HG03108 (cell line): Measurements from ENCODE around the gene NCAM1.

Experiments
- ATAC-seq: cut with Tn5 transposase; IDR thresholded peaks from one replicate; pipeline ENCODE4 v1.9.1; 2021; ENCODE audit warnings: moderate library complexity; ENCODE audit not compliant: unreplicated experiment

Gene NCAM1

DNA sequence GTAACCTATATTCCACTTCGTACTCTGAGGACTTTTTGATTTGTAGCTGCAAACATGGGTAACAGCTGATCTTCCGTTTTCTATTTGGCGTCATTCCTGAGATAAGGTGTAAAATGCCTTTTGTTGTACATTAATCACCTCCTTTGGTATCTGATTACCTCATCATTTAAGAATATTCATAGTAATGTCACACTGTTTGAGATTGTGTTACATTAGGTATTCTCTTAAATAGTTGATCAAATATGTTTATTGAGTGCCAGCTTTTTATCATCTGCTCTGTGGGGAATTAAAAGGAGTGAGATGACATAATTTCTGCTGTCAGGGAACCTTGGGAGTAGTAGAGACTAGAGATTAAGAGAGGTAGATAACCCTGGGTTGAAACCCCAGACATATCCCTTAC lies 5.9 kb downstream of the NCAM1 start:
- no peak for ATAC-seq

DNA sequence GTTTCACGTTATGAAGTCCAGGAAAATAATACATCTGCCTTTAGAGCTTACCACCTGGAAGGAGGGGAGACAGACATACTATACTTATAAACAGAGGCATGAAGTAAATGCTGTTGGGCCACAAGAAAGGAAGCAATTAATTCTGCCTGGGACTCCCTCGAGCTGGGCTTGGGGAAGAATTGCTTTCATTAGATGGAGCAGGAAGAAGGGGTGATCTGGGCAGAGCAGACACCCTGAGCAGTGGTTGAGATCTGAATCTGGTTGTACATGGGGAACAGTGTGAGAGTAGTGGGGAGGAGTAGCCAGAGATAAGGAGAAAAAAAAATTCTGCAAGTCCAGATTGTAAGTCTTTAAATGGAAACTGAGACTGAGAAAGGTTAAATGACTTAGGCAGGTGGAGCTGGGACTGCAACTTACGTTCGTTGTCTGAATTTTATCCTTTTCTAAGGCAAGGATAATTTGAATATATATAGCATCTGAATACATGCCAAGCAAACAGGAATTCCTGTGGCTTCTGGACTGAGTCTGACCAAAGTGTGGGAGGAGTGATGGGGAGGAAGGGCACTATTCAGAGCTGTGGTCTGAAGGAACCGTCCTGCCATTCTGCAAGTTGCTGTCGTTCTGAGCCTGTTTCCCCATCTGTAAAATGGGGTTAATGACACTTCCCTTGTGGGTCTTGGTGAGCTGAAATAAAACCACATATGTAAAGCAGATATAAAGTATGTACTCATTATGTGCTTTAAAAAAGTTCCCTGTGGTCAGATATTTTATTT lies 7.9 kb downstream of the NCAM1 start:
- no peak for ATAC-seq

DNA sequence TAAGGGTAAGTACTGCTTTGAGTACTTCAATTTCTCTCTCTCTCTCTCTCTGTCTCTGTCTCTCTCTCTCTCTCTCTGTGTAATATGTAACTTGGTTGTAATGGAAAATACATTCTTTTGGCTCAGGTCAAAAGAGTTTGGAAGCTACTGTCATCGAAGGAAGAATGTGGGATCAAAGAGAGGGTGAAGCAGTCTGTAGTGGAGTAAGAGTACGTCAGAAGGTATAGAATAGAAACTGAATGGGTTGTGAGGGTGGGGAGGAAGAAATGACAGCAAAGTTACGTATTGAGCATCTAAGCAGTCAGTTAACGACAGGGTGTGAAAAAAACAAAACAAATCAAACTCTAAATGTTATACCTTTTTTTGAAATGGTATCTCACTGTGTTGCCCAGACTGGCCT lies 10.0 kb downstream of the NCAM1 start:
- ATAC-seq: no peak

GRCh38 chr11:112971827-112972226 lies 10.6 kb downstream of the NCAM1 start:
- ATAC-seq: no peak

- ATAC-seq: no peak
These were observed 11.4 kb downstream of the NCAM1 start for GRCh38 chr11:112972399-112973145.

GRCh38 chr11:112975051-112975450 lies 13.8 kb downstream of the NCAM1 start:
- ATAC-seq: no peak

GRCh38 chr11:112975493-112975892 lies 14.3 kb downstream of the NCAM1 start:
- no peak for ATAC-seq

- no peak for ATAC-seq
These were observed 16.5 kb downstream of the NCAM1 start for GRCh38 chr11:112977755-112978154.

DNA sequence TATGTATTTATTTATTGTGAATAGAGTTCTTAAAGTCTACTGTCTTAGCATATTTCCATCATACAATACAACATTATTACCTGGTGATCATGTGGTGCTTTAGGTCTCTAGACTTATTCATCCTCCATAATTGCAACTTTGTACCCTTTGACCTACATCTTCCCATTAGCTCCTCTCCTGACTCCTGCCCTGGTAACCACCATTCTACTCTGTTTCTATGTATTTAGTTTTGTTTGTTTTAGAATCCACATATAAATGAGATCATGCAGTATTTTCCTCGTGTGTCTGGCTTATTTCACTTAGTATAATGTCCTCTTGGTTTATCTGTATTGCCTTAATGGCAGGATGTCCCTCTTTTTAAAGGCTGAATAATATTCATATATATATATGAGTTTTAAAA lies 22.7 kb downstream of the NCAM1 start:
- ATAC-seq: no peak

DNA sequence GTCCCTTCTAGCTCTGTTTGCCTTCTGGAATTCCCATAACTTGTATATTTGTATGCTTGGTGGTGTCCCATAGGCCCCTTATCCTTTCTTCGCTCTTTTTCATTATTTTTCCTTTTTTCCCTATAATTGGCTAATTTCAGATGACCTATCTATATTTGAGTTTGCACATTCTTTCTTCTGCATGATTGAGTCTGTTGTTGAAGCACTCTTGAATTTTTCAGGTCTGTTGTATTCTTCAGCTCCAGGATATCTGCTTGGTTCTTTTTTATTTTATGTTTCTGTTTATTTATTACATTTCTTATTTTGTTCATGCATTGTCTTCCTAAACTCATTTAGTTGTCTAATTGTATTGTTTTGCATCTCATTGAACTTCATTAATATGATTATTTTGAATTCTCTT lies 28.0 kb downstream of the NCAM1 start:
- ATAC-seq: no peak

DNA sequence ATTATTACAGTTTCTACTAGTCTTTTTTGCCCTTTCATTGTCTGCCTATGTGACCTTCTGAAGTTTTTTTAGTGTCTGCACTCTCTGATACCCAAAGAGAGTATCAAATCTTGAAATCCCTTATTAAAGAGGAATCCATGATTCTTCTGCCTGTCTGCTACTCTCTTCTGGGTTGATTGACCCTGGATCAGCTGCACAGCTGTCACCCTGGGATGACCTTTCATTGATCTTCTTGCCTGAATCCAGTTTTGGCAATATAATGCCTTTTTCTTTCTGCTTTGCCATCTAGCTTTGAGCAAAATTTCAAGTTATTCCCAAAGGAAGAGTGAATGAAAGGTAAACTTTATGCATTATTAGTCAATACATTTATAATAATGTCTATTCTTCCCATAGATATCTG lies 32.6 kb downstream of the NCAM1 start:
- ATAC-seq: no peak

GRCh38 chr11:112995423-112996090 lies 34.3 kb downstream of the NCAM1 start:
- ATAC-seq: no peak

- no peak for ATAC-seq
These were observed 35.8 kb downstream of the NCAM1 start for GRCh38 chr11:112996994-112997393.

GRCh38 chr11:112997857-112998466 lies 36.7 kb downstream of the NCAM1 start:
- ATAC-seq: no peak

- ATAC-seq: no peak
These were observed 38.3 kb downstream of the NCAM1 start for GRCh38 chr11:112999520-112999919.

DNA sequence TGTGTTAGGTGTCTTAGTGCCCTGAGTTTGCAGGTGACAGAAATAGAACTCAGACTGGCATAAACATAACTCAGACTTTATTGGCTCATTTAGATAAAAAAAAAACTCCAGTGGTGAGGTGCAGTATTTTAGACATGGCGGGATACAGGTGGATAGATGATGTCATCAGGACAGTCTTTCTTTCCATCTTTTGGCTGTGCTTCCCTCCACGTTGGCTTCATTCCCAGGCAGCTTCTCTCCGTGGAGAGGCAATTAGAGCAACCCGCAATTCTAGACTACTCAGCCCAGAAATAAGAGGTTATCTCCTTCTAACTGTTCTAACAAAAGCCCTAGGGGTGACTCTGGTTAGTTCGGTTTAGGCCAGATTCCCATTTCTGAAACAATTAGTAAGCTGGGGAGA lies 40.5 kb downstream of the NCAM1 start:
- no peak for ATAC-seq

- no peak for ATAC-seq
These were observed 45.8 kb downstream of the NCAM1 start for GRCh38 chr11:113006896-113007445.

GRCh38 chr11:113014262-113015097 lies 53.3 kb downstream of the NCAM1 start:
- ATAC-seq: no peak

- no peak for ATAC-seq
These were observed 53.9 kb downstream of the NCAM1 start for GRCh38 chr11:113015098-113015455.

GRCh38 chr11:113016905-113017304 lies 55.7 kb downstream of the NCAM1 start:
- no peak for ATAC-seq
